PC-9 (cell line): ENCODE measurements around the gene SPATC1L.

Source experiments
- EZH2 ChIP-seq: fragments of 200-600 bp; sonication (generic); IDR thresholded peaks from 2 replicates; pipeline ENCODE4 v1.8.0; 2017; ENCODE audit warnings: antibody characterized with exemption, low read depth
- TF ChIP-seq, protein P1 (sequence below): fragments of 200-600 bp; sonication (generic); conservative IDR thresholded peaks from 2 replicates; pipeline ENCODE4 v1.6.1; 2017; ENCODE audit warnings: mixed run types, antibody characterized with exemption, mild to moderate bottlenecking, moderate library complexity

DNA sequence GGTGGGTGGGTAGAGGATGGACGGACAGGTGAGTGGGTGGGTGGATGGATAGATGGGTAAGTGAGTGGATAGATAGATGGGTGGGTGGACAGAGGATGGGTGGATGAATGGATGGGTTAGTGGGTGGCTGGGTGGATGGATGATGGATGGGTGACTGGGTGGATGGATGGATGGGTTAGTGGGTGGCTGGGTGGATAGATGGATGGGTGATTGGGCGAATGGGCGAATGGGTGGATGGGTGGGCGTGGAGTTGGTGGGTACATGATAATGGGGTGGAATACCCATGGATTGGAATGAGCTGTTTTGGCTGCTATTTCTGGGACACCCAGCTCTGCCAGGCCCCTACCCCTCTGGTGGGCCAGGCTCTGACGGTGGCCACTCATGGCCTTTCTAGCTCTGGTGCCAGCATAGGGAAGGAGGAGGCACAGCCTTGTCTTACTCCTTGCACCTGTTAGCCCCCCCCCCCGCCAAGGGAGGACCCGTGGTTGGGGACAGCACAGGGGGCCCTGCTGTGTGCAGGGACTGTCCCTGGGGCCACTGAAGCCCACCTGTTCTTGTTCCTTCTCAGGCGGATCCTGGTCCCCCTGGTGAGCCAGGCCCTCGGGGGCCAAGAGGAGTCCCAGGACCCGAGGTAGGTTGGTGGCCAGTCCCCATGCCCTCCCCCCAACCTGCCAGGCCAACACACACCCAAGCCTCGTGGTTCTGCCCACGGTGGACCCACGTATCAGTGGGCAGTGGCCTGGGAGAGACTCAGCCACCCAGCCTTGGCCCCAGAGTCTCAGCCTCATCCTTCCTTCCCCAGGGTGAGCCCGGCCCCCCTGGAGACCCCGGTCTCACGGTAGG is 60.0 kb downstream of the SPATC1L start:
- TF ChIP-seq, protein P1, sequence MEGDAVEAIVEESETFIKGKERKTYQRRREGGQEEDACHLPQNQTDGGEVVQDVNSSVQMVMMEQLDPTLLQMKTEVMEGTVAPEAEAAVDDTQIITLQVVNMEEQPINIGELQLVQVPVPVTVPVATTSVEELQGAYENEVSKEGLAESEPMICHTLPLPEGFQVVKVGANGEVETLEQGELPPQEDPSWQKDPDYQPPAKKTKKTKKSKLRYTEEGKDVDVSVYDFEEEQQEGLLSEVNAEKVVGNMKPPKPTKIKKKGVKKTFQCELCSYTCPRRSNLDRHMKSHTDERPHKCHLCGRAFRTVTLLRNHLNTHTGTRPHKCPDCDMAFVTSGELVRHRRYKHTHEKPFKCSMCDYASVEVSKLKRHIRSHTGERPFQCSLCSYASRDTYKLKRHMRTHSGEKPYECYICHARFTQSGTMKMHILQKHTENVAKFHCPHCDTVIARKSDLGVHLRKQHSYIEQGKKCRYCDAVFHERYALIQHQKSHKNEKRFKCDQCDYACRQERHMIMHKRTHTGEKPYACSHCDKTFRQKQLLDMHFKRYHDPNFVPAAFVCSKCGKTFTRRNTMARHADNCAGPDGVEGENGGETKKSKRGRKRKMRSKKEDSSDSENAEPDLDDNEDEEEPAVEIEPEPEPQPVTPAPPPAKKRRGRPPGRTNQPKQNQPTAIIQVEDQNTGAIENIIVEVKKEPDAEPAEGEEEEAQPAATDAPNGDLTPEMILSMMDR: no peak
- no peak for TF ChIP-seq EZH2
